Osteocyte (in vitro differentiated cells): Measurements from ENCODE around the gene CAMK2B. TPM values are rescaled to one million over a fixed set of nuclear protein-coding genes. Genes with fewer than 3 reads are reported as not detected.
A peak's percentile ranks its signal among the peaks of the same experiment; 100 is the strongest.

ENCODE experiments used
- DNase-seq: peaks from one replicate; pipeline ENCODE4 v3.0.0; 2021; ENCODE audit warnings: mixed read lengths; ENCODE audit not compliant: unreplicated experiment; ENCODE audit errors: extremely low spot score
- H3K27ac Mint-ChIP-seq: one replicate; pipeline ENCODE4 v1.8.0; 2021; ENCODE audit warnings: mild to moderate bottlenecking, mixed read lengths; ENCODE audit not compliant: unreplicated experiment
- H3K27me3 Mint-ChIP-seq: one replicate; pipeline ENCODE4 v1.8.0; 2021; ENCODE audit warnings: mixed read lengths; ENCODE audit not compliant: unreplicated experiment
- H3K36me3 Mint-ChIP-seq: one replicate; pipeline ENCODE4 v1.8.0; 2021; ENCODE audit warnings: mixed read lengths; ENCODE audit not compliant: unreplicated experiment
- H3K4me1 Mint-ChIP-seq: one replicate; pipeline ENCODE4 v1.8.0; 2021; ENCODE audit warnings: mixed read lengths; ENCODE audit not compliant: unreplicated experiment
- H3K4me3 Mint-ChIP-seq: one replicate; pipeline ENCODE4 v1.8.0; 2021; ENCODE audit warnings: mild to moderate bottlenecking, moderate library complexity, mixed read lengths; ENCODE audit not compliant: unreplicated experiment
- H3K9me3 Mint-ChIP-seq: one replicate; pipeline ENCODE4 v1.8.0; 2021; ENCODE audit warnings: mixed read lengths; ENCODE audit not compliant: unreplicated experiment
- total RNA-seq: library from RNA; stranded (reverse); gene quantifications from 2 replicates; pipeline ENCODE4 v1.2.1, GENCODE V29; 2021
- TF ChIP-seq, protein P1 (sequence below): fragments of 200-600 bp; sonication (generic); IDR thresholded peaks from 2 replicates; pipeline ENCODE4 v1.5.0; 2021; ENCODE audit warnings: antibody characterized with exemption, mild to moderate bottlenecking, moderate library complexity

The CAMK2B gene
- total RNA-seq, 1 donor from 2014 or later, result not detected

- DNase-seq, result no peak
- Mint-ChIP-seq H3K4me1 (no peaks in the 10 kb centered on the region), H3K9me3 (no peaks in the 10 kb centered on the region), H3K4me3 (no peak overlapping the region), H3K27me3 (peaks cover 85% of the 10 kb centered on the region), H3K36me3 (no peaks in the 10 kb centered on the region), H3K27ac (no peak overlapping the region)
- TF ChIP-seq, protein P1, sequence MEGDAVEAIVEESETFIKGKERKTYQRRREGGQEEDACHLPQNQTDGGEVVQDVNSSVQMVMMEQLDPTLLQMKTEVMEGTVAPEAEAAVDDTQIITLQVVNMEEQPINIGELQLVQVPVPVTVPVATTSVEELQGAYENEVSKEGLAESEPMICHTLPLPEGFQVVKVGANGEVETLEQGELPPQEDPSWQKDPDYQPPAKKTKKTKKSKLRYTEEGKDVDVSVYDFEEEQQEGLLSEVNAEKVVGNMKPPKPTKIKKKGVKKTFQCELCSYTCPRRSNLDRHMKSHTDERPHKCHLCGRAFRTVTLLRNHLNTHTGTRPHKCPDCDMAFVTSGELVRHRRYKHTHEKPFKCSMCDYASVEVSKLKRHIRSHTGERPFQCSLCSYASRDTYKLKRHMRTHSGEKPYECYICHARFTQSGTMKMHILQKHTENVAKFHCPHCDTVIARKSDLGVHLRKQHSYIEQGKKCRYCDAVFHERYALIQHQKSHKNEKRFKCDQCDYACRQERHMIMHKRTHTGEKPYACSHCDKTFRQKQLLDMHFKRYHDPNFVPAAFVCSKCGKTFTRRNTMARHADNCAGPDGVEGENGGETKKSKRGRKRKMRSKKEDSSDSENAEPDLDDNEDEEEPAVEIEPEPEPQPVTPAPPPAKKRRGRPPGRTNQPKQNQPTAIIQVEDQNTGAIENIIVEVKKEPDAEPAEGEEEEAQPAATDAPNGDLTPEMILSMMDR, result no peak
These were observed 31.7 kb downstream of the CAMK2B start for GRCh38 chr7:44293561-44294324.

DNA sequence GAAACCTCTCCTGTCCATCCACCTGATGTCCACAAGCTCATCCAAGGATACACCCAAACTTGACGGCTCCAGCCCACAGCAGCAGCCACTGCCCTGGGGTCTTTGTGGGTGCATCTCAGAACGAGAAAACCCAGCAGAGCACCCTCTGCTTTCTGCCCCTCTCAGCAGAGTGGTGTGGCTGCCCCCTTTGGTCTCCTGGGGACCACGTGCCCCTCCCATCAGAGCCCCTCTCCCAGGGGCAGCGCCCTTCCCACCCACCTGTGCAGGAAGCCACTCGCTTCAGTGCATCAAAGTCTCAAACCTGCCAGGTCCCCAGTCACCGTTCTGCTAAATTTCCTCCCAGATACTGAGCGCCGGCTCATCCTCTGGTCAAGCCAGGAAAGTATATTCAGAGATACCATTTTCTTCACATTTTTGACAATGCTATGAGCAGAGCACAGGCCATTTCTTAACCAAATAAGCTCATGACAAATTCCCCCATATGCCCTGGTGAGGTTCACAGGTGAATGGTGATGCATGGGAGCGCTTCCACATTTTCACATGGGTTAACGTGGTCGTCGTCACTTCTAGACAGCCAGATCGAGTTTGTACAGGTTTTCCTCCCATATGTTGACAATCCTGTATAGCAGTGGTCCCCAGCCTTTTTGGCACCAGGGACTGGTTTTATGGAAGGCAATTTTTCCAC is 32.4 kb downstream of the CAMK2B start:
- Mint-ChIP-seq H3K27ac (no peak overlapping the region), H3K4me1 (no peaks in the 10 kb centered on the region), H3K4me3 (no peak overlapping the region), H3K9me3 (no peaks in the 10 kb centered on the region), H3K36me3 (no peaks in the 10 kb centered on the region), H3K27me3 (peaks cover 79% of the 10 kb centered on the region)
- TF ChIP-seq, protein P1, result no peak
- DNase-seq, result peak; percentile 75

GRCh38 chr7:44292420-44292817 is 33.0 kb downstream of the CAMK2B start:
- Mint-ChIP-seq H3K4me1 (no peaks in the 10 kb centered on the region), H3K27ac (no peak overlapping the region), H3K4me3 (no peak overlapping the region), H3K9me3 (no peaks in the 10 kb centered on the region), H3K36me3 (no peaks in the 10 kb centered on the region), H3K27me3 (peaks cover 73% of the 10 kb centered on the region)
- TF ChIP-seq, protein P1, result no peak
- DNase-seq, result no peak

DNA sequence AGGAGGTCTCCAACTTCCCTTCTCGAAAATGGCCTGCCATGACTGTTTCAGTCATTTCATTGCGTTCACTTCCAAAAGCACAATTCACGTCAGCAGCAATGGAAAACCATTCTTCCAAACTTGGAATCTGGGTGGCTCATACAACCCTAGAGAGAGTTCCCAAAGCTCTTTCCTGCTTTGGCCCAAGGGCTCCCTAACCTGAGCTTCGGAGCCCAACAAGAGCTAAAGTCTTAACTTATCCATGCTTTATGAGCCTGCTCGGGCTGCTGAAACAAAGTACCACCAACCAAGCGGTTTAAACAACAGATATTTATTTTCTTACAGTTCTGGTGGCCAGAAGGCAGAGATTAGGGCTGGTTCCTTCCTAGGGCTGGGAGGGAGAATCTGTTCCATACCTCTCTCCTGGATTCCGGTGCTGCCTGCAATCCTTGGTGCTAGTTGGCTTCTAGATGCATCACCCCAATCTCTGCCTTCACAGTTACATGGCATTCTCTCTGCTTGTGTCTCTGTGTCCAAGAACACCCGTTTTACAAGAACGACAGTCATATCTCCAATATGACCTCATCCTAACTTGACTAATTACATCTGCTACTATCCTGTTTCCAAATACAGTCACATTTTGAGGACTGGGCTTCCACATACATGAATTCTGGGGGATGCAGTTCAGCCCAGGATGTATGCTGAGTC is 33.5 kb downstream of the CAMK2B start:
- Mint-ChIP-seq H3K9me3 (no peaks in the 10 kb centered on the region), H3K4me3 (no peak overlapping the region), H3K36me3 (no peaks in the 10 kb centered on the region), H3K27ac (no peak overlapping the region), H3K4me1 (no peaks in the 10 kb centered on the region), H3K27me3 (peaks cover 68% of the 10 kb centered on the region)
- DNase-seq, result no peak
- TF ChIP-seq, protein P1, result no peak
